ENCODE results near the gene METTL5. TPM values are rescaled to one million over a fixed set of nuclear protein-coding genes. Genes with fewer than 3 reads are reported as not detected.

METTL5 gene
- total RNA-seq, 2 donors from 2014 or later, result 12.5 to 28.3 TPM

GRCh38 chr2:169768262-169768995 is 56.3 kb downstream of the METTL5 start:
- peak; percentile 46 for ATAC-seq
- WGBS, 2 donors, result 0 to 11% methylated on average over 1 to 69 of the region's 72 CpGs
- DNase-seq, result peak in 3 of 4 donors; percentile 7 to 42 (median 24)
- intact Hi-C loops (cut with DNase I), result no loop called here
- Histone ChIP-seq H3K4me3 (peak overlapping the region in 1 of 2 donors; percentile 24), H3K4me1 (peaks cover 17% of the 10 kb centered on the region), H3K27me3 (peaks cover 0 to 8% of the 10 kb centered on the region in 2 donors), H3K9me3 (no peaks in the 10 kb centered on the region), H3K27ac (no peak overlapping the region), H3K36me3 (replicated peaks in 1 of 2; ENCODE audit: insufficient read depth in 1 of 2, low read depth in 2 of 2) (no peaks in the 10 kb centered on the region)
- TF ChIP-seq CTCF (IDR thresholded peaks at IDR 0.05) (no peak), POLR2A (IDR thresholded peaks at IDR 0.05) (no peak)

- Histone ChIP-seq H3K4me1 (peaks cover 17% of the 10 kb centered on the region), H3K27ac (no peak overlapping the region), H3K9me3 (no peaks in the 10 kb centered on the region), H3K4me3 (no peak overlapping the region), H3K36me3 (replicated peaks in 1 of 2; ENCODE audit: insufficient read depth in 1 of 2, low read depth in 2 of 2) (no peaks in the 10 kb centered on the region), H3K27me3 (peaks cover 0 to 8% of the 10 kb centered on the region in 2 donors)
- TF ChIP-seq POLR2A (IDR thresholded peaks at IDR 0.05), result no peak
- peak; percentile 44 to 81 (median 70) for TF ChIP-seq CTCF (IDR thresholded peaks at IDR 0.05)
- 14 to 15% methylated on average over 12 of the region's 12 CpGs for WGBS, 2 donors
- intact Hi-C loops (cut with DNase I), result no loop called here
- peak; percentile 66 to 81 (median 74) for DNase-seq
- peak; percentile 78 for ATAC-seq
Measured at GRCh38 chr2:169767243-169767888, 57.3 kb downstream of the METTL5 start.

- H3K9me3 ChIP-seq, result no peaks in the 10 kb centered on the region
- no peaks in the 10 kb centered on the region for H3K36me3 ChIP-seq (replicated peaks in 1 of 2; ENCODE audit: insufficient read depth in 1 of 2, low read depth in 2 of 2)
- DNase-seq, result no peak
- no peak overlapping the region for H3K27ac ChIP-seq
- no peak overlapping the region for H3K4me3 ChIP-seq
- ATAC-seq, result no peak
- WGBS, 2 donors, result 79 to 85% methylated on average over 6 of the region's 6 CpGs
- H3K27me3 ChIP-seq, result peaks cover 0 to 8% of the 10 kb centered on the region in 2 donors
- H3K4me1 ChIP-seq, result peaks cover 17% of the 10 kb centered on the region
- TF ChIP-seq POLR2A (IDR thresholded peaks at IDR 0.05) (no peak), CTCF (IDR thresholded peaks at IDR 0.05) (no peak)
- intact Hi-C loops (cut with DNase I), result no loop called here
Measured at GRCh38 chr2:169765523-169765922, 59.2 kb downstream of the METTL5 start.

- intact Hi-C loops (cut with DNase I), result no loop called here
- no peak overlapping the region for H3K27ac ChIP-seq
- H3K4me1 ChIP-seq, result no peaks in the 10 kb centered on the region
- H3K27me3 ChIP-seq, result no peaks in the 10 kb centered on the region
- TF ChIP-seq CTCF (IDR thresholded peaks at IDR 0.05) (no peak), POLR2A (IDR thresholded peaks at IDR 0.05) (no peak)
- ATAC-seq, result no peak
- no peaks in the 10 kb centered on the region for H3K9me3 ChIP-seq
- no peak overlapping the region for H3K4me3 ChIP-seq
- 26 to 32% methylated on average over 6 of the region's 6 CpGs for WGBS, 2 donors
- H3K36me3 ChIP-seq (replicated peaks in 1 of 2; ENCODE audit: insufficient read depth in 1 of 2, low read depth in 2 of 2), result no peaks in the 10 kb centered on the region
- DNase-seq, result no peak
Measured at GRCh38 chr2:169761970-169762292, 62.8 kb downstream of the METTL5 start.

Other genes with a start within 250 kb of the METTL5 start
- 10 to 100 TPM; 22.3 to 25.1 TPM for gene PPIG, start 240.6 kb downstream of the METTL5 start, total RNA-seq
- gene CFAP210, start 130.5 kb downstream of the METTL5 start, total RNA-seq, result not detected
- 1 to 10 TPM in 1 of 2 donors, under 1 TPM in 1; 0.66 to 6.7 TPM for gene PHOSPHO2, start 130.4 kb downstream of the METTL5 start, total RNA-seq
- 1 to 10 TPM; 3.6 to 5.4 TPM for gene KLHL23, start 91.1 kb downstream of the METTL5 start, total RNA-seq
- gene SSB, start 26.0 kb downstream of the METTL5 start, total RNA-seq, result 10 to 100 TPM; 36.6 to 46.4 TPM
- 10 to 100 TPM; 30.1 to 52.1 TPM for gene UBR3, start 2.5 kb upstream of the METTL5 start, total RNA-seq